Measurements from ENCODE around the gene ZNRF1. TPM values are rescaled to one million over a fixed set of nuclear protein-coding genes. Genes with fewer than 3 reads are reported as not detected.
"Not testable (repeated sequence)": the region's sequence is repeated elsewhere in the genome, so short reads cannot be mapped to it uniquely, and the experiment has no call there.

Gene ZNRF1
- total RNA-seq (2014; rRNA removed; shearing (Covaris generic)) = 13.7 and 30.6 TPM in 2 replicates

GRCh38 chr16:74998481-74999218 lies at the start of gene ZNRF1:
TSS of gene ZNRF1 (plus strand) at chr16:74999024. CDS start at chr16:74999672, 648 bp downstream.
- DNase-seq (ENCODE audit: low spot score) = peak; percentile 80

GRCh38 chr16:74949309-74949708 lies 49.5 kb upstream of the ZNRF1 start:
- no peak for DNase-seq (ENCODE audit: low spot score)

- DNase-seq (ENCODE audit: low spot score) = no peak
Observed at GRCh38 chr16:74950511-74950910, 48.3 kb upstream of the ZNRF1 start.

- DNase-seq (ENCODE audit: low spot score) = no peak
Observed at GRCh38 chr16:74951206-74951605, 47.6 kb upstream of the ZNRF1 start.

GRCh38 chr16:74951681-74952080 lies 47.1 kb upstream of the ZNRF1 start:
- DNase-seq (ENCODE audit: low spot score) = no peak

- DNase-seq (ENCODE audit: low spot score) = no peak
Observed at GRCh38 chr16:74954763-74955162, 44.1 kb upstream of the ZNRF1 start.

GRCh38 chr16:74973304-74973703 lies 25.5 kb upstream of the ZNRF1 start:
- DNase-seq (ENCODE audit: low spot score) = no peak

GRCh38 chr16:74975591-74975990 lies 23.2 kb upstream of the ZNRF1 start:
- DNase-seq (ENCODE audit: low spot score) = no peak

GRCh38 chr16:74982256-74982655 lies 16.6 kb upstream of the ZNRF1 start:
- DNase-seq (ENCODE audit: low spot score) = no peak

- DNase-seq (ENCODE audit: low spot score) = no peak
Observed at GRCh38 chr16:74984194-74984528, 14.7 kb upstream of the ZNRF1 start.

GRCh38 chr16:74984529-74985296 lies 14.1 kb upstream of the ZNRF1 start, which contains the start of gene WDR59:
TSS of gene WDR59 (minus strand) at chr16:74985123. CDS start at chr16:74985017, 106 bp downstream.
- peak; percentile 100 for DNase-seq (ENCODE audit: low spot score)

GRCh38 chr16:74987027-74987681 lies 11.7 kb upstream of the ZNRF1 start:
- DNase-seq (ENCODE audit: low spot score) = no peak

- not testable (repeated sequence) for DNase-seq (ENCODE audit: low spot score)
Observed at GRCh38 chr16:74989864-74990263, 9.0 kb upstream of the ZNRF1 start.

GRCh38 chr16:74990832-74991231 lies 8.0 kb upstream of the ZNRF1 start:
- DNase-seq (ENCODE audit: low spot score) = no peak

- DNase-seq (ENCODE audit: low spot score) = no peak
Observed at GRCh38 chr16:74991268-74991592, 7.6 kb upstream of the ZNRF1 start.

- no peak for DNase-seq (ENCODE audit: low spot score)
Observed at GRCh38 chr16:74991593-74992403, 7.0 kb upstream of the ZNRF1 start.

- DNase-seq (ENCODE audit: low spot score) = no peak
Observed at GRCh38 chr16:74995986-74996385, 2.8 kb upstream of the ZNRF1 start.

- DNase-seq (ENCODE audit: low spot score) = no peak
Observed at GRCh38 chr16:74997042-74997491, 1.8 kb upstream of the ZNRF1 start.

GRCh38 chr16:74999219-74999608 lies 390 bp downstream of the ZNRF1 start:
- DNase-seq (ENCODE audit: low spot score) = no peak

GRCh38 chr16:74999609-75000480 lies 1.0 kb downstream of the ZNRF1 start:
- no peak for DNase-seq (ENCODE audit: low spot score)
